Nucleus accumbens (tissue), 56 donors: Measurements from ENCODE around the gene P3H2.
"Not testable (repeated sequence)": the region's sequence is repeated elsewhere in the genome, so short reads cannot be mapped to it uniquely, and the experiment has no call there.

Source experiments
- DNase-seq, 56 donors: peaks; one replicate each; lab custom pipeline; 2025; lab: John Stamatoyannopoulos, UW

The P3H2 gene

GRCh38 chr3:190088890-190089289 is 31.8 kb downstream of the P3H2 start:
- DNase-seq: no peak

DNA sequence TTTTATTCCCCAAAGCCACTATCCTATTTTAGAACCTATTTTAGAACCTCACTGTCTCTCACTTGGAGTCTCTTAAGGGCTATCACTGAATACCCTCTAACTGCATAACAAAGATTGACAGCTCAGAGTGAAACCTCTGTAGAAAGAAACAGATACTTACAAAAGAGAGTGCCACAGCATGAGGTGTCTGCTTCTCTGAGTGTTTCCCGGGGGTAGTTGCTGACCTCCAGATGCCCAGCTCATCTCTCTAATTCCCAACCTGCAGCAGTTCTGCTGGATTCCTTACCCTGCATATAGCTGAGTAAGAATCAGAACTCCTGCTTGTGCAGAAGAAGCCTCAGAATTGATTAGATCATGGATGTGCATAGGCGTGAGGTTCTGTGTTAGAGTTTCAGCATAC is 34.5 kb downstream of the P3H2 start:
- DNase-seq: no peak

GRCh38 chr3:190084983-190085382 is 35.7 kb downstream of the P3H2 start:
- no peak for DNase-seq

DNA sequence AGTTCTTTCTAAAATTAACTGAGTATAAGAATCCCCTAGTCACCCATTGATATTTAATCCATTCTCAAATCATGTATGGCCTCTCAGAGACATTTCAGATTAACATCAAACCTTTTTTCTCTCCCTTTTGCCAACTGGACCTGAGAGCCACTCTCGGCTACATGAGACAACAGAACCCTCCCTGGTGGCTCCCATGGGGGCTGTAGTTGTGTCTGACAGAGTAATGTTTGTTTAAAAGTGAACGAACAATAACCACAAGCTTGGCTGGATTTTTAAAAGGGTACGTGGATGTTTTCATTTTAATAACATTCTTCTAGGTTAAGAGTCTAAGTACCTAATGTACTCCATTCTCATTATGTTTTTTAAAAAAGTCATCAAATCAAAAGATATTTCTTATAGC is 37.1 kb downstream of the P3H2 start:
- DNase-seq: no peak

GRCh38 chr3:190081389-190081788 is 39.3 kb downstream of the P3H2 start:
- peak in 5 of 56 donors; percentile 15 to 41 (median 18) for DNase-seq

- DNase-seq: not testable (repeated sequence)
Measured at GRCh38 chr3:190079173-190079572, 41.5 kb downstream of the P3H2 start.

- no peak for DNase-seq
Measured at GRCh38 chr3:190077395-190078045, 43.2 kb downstream of the P3H2 start.

- peak in 5 of 56 donors; percentile 6 to 28 (median 12) for DNase-seq
Measured at GRCh38 chr3:190076601-190077394, 43.9 kb downstream of the P3H2 start.

DNA sequence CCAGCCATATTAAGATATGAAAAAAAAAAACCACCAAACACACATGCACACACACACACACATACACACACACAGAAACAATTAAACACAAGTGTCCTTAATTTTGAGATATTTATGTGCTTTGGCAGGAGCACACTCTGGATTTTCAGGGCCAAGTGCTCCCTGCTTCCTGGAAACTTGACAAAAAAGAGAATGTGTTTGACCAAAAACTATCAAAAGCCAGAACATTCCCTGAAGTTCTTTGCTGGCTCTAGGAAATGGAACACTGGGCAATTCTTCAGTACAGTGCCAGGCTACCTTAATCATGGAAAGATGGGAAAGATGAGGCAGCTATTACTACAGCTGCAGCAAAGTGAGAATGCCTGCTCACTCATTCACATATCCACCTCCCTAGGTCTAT is 44.6 kb downstream of the P3H2 start:
- no peak for DNase-seq

GRCh38 chr3:190074817-190075216 is 45.9 kb downstream of the P3H2 start:
- DNase-seq: no peak

DNA sequence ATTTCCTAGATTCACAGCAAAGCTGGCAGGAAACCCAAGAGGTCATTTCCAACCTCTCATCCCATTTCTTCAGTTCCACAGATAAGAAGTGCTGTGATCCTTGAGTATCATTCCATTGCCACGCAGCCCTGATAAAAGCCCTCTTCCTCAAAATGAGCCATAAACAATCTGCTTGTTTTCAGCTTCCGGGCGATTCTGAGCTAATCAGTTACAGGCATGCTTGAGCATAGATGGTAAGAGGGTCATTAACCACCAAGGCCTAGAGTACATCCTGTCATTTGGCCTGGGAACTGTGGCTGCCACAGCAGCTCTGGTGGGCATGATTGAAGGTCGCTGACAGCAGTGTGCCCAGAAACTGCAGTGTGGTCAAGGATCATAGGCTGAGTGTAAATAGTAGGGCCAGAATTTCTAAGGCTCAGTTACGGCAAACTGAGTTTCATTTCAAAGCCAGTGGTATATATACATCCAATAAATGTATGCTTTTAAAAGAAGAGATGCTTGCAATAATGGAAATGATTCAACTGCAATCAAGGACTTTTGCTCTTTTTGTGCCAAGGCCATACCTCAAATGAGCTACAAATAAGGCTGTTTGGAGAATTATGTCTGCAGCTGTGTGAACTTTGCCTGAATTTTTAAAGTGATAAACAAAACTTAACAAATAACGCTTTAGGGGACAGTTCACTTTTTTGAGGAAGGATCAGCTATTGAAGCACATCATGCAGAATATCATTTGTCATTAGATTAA is 47.3 kb downstream of the P3H2 start:
- no peak for DNase-seq

GRCh38 chr3:190072856-190073255 is 47.8 kb downstream of the P3H2 start:
- DNase-seq: no peak

DNA sequence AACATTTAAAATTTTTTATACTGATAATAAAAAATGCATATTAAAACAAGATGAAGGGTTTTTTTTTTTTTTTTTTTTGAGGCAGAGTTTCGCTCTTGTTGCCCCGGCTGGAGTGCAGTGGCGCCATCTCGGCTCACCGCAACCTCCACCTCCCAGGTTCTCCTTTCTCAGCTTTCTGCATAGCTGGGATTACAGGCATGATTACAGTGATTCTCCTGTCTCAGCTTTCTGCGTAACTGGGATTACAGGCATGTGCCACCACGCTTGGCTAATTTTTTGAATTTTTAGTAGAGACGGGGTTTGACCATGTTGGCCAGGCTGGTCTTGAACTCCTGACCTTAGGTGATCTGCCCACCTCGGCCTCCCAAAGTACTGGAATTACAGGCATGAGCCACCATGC is 48.8 kb downstream of the P3H2 start:
- not testable (repeated sequence) for DNase-seq

GRCh38 chr3:190070622-190071347 is 49.9 kb downstream of the P3H2 start:
- no peak for DNase-seq

- no peak for DNase-seq
Measured at GRCh38 chr3:190065204-190065603, 55.5 kb downstream of the P3H2 start.

DNA sequence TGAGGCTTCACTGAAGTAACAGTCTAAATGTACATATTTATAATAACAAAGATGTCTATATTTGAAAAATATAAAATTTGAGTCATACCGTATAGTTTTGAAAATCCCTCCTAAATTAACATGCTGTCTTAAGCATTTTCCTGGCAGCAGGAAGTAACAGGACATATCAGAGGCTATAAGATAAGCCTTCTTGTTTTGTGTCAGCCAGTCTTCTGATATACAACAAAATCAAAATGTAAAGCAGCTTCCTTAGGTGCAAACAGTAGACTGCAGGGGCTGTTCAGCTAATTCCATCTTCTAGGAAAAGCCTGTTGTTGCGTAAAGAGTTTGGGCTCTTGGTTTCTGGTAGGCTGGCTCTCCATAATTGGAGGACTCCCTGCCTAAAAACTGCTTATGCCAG is 56.0 kb downstream of the P3H2 start:
- no peak for DNase-seq

DNA sequence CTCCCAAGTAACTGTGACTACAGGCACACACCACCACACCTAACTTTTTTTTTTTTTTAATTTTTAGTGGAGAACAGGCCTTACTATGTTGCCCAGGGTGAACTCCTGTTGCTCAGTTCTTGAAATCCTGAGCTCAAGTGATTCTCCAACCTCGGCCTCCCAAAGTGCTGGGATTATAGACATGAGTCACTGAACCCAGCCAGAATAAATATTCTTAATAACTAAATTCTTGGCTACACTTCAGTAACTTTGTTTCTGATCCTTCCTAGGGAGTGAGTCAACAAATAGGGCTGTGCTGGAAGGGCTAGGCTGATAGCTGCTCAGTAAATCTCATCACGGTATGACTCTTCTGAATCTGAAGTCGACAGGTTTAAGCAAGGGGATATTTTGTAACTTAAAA is 56.6 kb downstream of the P3H2 start:
- no peak for DNase-seq

DNA sequence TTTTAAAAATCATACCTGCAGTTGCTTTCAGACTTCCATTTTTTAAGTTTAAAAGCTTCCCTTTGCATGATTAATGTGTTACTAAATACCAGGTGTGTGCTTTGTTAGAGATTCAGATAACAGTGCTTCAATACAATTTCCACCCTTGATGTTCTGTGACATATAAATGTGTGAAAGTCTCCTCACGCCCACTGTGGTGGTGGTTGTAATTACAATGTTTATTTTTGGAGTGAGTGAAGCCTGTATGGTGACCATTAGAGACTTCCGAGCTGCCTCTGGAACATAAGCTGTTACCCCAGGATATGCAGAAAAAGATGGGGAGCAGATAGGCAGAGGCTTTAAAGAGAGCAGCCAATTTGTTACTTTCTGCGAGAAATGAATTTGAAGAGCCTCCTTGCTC is 57.2 kb downstream of the P3H2 start:
- DNase-seq: no peak

DNA sequence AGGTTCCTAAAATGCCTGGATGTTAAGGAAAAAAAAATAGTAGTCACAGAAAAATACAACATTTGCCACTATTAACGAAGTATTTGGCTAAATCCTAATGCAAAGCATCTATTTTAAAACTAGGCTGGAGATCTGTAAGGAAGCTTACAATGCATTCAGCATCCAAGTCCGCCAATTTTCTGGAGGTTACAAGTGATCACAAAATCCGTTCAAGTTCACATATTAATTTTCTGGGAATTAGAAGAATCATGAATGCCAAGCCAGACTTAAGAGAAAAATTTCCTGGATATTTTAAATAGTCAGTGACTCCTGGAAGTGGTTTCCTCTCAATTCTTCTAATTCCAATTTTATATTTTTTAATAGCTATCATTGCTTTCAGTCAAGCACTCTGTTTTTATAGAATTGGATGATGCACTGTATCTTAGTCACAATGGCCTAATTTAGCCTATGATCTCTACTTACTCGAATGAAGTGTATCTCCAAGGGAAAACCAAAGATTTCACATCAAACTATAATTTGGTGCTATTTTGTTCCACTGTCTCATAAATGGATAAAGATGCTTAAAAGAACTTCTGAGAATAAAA is 60.4 kb downstream of the P3H2 start:
- no peak for DNase-seq

- DNase-seq: peak in 1 of 56 donors; percentile 7
Measured at GRCh38 chr3:190059242-190059590, 61.5 kb downstream of the P3H2 start.
